Activated T-helper 1 cell treated with anti-CD3 and anti-CD28 coated beads, Interleukin-2, amount 50 U/mL, for 16 hours (primary cell): ENCODE results near the gene CAMTA1.
"Not testable (repeated sequence)": the region's sequence is repeated elsewhere in the genome, so short reads cannot be mapped to it uniquely, and the experiment has no call there.

ENCODE experiments used
- DNase-seq, 2 donors: peaks; one replicate each; pipeline ENCODE4 v3.0.0-alpha.2; 2020; ENCODE audit warnings: low read depth in 1 of 2, low spot score in 1 of 2

CAMTA1 gene

DNA sequence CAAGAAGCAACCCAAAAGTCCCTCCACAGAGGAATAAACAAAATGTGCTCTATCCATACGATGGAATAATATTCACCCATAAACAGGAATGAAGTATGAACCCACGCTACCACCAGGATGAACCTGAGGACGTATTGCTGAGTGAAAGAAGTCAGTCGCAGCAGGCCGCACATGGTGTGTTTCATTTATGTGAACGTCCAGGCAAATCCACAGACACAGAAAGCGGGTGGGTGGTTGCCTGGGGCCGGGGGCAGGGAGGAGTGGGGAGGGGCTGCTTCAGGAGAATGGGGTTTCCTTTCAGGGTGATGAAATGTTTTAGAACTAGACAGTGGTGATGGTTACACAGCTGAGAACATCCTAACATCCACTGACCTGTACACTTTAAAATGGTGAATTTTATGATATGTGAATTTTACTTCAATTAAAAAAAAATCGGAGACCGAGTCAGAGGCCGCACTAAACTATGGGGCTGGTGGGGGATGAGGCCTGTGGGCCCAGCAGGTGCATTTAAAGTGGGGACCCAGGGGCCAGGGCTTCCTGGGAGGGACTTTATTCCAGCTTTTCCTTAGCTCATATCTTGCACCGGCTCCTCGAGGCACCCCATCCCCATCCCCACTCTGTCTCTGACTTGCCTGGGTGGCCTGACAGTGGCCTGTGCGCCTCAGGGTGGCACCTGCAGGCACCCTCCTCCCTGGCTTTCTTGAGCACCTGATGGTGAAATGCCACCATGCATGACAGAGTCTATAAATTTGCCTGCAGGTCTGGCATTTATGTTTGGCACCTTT, 593.3 kb downstream of the CAMTA1 start:
- DNase-seq = no peak

DNA sequence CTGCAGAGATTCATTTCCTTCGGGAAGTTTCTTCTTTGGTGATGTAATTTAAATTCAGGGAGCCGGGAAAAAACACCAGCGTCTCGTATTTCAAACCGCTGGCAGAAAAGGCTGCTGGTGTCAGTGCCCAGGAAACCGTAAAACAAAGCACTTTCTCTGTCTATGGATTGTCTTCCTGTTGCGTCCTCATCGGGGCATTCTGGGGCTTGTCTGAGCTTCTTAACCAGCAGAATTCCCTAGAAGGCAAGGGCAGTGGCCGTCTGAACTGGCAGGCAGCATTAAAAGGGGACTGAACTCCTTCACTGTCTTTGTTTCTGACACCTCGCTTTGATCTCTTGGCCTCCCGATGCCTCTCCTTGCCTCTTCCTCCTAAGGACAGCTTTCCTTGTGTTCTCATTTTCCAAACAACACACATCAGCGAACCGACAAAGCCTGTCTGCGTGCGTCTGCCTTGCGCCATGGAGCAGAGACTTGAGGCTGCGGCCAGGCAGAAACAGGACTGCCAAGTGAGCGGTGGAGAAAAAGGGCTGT, 594.3 kb downstream of the CAMTA1 start:
- no peak for DNase-seq

DNA sequence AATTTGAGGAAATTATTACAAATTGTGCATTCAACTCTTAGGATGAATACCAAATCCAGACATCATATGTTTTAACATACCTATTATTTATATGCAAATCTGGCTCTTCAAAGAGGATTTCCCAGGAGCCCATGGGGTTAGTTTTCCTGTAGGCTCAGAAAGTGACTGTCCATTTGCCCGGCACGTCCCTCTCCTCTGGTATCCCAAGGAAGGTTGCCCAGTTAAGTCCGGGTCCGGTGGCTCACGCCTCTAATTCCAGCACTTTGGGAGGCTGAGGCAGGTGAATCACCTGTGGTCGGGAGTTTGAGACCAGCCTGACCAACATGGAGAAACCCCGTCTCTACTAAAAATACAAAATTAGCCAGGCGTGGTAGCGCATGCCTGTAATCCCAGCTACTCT, 594.8 kb downstream of the CAMTA1 start:
- DNase-seq = not testable (repeated sequence)

DNA sequence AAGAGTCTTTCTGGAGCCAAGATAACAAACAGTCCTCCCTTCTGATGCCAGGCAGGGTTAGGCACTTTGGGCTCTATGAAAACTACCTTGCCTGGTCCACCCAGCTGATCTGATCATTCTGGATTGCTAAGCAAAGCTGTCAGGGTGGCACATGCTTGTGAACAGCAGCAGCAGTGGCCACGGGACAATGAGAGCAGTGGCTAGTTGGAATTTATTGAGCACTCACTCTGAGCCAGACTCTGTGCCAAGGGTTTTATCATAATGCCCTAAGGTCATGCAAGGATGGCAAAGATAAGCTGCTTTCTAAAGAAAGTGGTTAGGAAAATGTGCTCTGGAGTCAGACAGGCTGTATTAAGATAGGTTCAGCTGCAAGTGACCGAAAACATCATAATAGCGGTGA, 595.5 kb downstream of the CAMTA1 start:
- DNase-seq = no peak

DNA sequence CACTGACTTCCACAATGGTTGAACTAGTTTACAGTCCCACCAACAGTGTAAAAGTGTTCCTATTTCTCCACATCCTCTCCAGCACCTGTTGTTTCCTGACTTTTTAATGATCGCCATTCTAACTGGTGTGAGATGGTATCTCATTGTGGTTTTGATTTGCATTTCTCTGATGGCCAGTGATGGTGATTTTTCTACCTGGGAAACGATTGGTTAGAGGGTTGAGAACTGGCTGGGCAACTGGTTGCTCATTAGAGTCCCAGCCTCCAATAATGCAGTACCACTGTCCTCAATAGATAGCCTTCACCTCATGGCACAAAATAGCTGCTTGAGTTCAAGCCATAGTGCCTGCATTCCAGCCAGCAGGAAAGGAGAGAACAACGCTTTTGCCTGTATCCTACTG, 596.5 kb downstream of the CAMTA1 start:
- not testable (repeated sequence) for DNase-seq

DNA sequence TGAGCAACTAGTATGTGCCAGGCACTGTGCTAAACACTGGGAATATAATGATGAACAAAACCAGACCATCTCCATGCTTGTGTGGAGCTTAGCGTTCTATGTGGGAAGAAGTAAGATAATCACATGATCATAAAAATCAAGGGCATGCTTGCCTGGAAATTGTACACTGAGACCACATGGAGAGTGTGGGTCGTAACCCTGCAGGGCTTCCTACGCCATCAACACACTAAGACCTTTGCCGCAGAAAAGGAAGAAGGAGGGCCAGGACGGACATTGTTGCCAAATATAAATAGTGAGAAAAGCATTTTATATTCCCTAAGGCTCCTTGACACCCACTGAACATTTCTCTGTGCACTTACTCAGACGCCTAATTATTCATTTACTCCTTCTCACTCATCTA, 597.7 kb downstream of the CAMTA1 start:
- DNase-seq = no peak

DNA sequence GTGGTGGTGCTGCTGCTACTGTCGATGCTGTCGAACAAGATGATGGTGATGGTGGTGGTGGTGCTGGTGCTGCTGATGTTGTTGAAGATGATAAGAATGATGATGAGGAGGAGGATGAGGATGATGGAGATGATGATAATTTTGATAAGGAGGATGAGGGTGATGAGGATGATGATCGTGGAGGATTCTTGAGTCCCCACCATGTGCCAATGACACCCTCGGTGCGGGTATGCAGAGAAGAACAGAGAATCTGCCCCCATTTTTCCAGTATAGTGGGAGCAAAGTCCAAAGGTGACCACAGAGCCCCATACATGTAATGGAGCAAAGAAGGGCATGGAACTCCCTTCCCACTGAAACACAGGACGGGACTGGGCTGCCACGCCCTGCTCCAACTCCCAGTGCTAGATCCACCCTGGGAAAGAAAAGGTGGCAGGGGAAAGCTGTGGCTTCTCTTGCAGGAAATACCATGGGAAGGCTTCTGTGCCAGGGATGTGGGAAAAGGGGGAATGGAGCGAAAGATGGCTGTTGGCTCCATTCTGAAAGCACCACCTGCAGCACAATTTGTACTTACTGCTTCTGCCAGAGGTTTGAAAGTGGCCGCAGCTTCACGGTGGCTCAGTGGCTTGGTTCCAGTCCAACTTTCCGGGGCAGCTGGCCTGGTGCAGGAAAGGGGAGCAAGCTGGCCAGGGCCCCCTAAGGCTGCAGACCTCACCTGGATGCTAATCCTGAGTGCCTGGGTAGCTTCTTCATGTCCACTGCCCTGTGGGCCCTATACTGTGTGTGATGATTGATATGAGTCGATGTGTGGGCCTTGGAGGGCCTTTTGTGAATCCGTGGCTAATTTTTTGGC, 598.6 kb downstream of the CAMTA1 start:
- no peak for DNase-seq

DNA sequence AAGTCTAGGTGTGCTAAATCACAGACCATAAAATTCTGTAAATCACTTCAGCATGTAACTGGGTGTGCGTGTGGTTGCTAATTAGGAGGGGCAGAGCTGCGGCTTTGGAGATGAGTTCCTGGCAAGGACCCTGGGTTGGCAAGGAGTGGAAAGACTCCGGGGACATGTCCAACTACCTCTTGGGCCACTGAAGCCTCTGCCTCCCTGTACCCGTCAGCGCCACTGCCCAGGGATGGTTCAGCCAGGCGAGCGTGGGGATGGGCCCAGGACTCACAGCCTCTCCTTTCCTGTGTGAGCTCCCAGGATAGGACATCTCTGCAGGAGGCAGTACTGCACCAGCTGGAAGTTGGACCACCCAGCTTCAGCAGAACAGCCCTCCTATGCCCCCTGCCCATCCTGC, 599.4 kb downstream of the CAMTA1 start:
- DNase-seq = no peak

DNA sequence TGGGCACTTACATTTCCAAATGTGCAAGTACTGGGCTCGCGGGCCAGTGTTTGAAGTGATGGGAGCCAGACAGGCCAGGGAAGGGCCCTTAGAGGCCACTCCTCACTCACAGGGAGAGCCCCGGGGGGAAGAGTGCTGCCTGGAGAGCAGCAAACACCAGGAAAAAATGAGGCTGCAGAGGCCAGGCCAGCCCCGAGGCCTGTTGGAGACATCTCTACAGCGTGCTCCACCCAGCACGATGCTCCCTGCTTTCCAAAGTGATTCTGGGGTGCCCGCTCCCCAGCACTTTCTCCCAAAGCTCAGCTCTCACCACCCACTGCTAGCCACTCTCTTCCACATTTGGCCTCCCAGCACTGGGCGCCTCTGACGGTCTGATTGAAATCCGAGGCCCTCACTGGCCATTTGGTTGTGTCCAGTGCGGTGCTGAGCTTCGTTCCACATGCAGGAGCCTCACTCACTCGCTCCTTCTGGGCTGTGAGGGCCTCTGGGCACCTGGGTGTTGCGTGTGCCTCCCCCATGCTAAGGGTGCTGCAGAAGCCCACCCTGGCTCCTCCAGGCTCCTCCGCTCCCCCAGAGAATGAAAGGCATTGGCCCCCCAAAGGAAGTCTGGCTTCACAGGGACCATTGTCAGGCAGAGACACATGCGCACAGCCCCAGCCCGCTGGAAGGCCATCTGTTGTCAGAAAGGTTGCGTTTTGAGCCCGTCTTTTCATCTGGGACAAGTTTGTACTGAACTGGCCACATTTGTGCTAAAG, 600.4 kb downstream of the CAMTA1 start:
- DNase-seq = no peak

DNA sequence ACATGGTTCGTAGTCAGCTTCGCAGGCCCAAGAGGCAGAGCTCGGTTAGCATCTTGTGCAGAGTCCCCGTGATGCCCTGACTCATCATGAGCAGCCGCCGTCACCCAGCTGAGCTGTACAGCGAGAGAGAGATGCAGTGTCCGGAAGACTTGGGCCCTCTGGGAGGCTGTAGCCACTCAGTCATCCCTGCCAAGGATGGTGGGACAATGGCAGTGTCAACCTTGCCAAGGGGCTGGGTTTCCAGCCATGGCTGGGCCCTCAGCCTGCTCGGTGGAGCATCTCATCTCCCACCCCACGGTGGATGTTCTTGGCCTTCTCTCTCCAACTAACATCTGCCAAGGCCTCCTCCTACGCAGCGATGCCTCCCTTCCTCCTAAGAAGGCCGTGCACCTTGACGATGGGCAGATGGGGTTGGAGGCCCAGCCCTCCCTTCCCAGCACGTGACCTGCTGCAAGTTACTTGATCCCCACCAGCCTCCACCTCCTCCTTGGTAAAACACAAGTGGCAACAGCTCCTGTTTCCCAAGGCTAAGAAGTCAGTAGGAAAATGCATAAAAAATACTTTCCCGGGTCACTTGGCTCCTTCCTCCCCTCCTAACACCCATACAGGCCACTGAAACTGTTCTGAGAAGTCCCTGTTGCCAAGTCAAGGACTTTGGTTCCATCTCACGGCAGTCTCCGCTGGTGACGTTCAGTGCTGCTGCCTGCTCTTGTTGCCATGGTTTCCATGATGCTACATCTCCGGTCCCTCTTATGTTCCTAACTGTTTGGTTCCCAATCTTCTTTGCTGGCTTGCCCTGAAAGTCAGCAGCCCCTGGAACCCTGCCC, 601.2 kb downstream of the CAMTA1 start:
- DNase-seq = no peak

DNA sequence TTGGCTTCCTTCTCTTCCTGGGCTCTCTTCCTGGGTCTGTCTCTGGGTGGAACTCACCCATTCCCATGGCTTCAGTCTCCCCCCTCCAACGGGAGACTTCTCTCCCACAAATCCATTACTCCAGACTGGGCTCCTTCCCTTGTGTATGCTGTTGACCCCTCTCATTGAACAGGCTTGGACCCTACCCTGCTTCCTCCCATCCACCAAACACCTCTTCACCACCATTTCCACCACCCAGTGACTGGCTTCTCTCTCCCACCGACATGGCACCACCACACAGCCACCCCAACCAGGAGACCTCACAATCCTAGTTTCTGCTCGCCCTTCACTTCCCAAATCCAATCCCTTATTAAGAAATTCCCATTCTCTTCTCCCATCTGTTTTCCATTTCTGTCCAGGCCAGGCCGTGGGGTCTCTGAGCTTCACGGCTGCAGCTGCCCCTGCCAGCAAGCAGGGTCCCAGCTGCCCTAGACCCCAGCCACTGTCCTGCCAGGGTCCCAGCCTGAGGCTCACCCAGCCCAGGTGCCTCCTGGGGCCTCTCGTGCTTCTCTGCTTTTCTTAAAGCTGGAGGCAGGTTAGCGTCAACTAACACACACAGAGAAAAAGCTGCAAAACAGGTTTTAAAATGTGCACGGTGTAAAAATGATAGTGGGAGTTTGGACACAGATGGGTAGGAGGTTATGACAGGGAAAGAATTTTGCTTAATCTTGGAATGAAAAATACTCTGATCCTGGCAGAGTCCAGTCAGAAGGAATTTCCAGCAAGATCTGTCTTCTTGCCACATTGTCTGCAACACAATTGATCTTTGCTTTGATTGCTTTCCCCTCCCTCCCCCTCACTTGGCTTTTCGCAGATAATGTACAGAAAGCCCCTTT, 602.0 kb downstream of the CAMTA1 start:
- no peak for DNase-seq

DNA sequence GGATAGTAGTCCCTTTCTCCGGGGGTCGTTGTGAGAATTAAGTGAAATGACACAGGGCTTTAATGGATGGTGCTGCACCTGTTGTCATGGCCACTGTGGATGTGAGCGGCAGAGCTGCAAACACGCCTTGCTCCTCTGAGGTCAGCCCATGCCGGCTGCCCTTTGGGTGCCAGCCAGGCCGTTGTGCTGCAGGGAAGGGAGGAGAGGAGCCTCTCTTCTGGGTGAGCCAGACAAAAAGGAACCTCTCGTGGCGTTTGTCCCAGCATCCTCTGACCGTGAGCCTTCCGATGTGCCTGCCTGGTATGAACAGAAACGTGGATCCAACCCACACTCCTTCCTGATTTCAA, 602.9 kb downstream of the CAMTA1 start:
- no peak for DNase-seq

DNA sequence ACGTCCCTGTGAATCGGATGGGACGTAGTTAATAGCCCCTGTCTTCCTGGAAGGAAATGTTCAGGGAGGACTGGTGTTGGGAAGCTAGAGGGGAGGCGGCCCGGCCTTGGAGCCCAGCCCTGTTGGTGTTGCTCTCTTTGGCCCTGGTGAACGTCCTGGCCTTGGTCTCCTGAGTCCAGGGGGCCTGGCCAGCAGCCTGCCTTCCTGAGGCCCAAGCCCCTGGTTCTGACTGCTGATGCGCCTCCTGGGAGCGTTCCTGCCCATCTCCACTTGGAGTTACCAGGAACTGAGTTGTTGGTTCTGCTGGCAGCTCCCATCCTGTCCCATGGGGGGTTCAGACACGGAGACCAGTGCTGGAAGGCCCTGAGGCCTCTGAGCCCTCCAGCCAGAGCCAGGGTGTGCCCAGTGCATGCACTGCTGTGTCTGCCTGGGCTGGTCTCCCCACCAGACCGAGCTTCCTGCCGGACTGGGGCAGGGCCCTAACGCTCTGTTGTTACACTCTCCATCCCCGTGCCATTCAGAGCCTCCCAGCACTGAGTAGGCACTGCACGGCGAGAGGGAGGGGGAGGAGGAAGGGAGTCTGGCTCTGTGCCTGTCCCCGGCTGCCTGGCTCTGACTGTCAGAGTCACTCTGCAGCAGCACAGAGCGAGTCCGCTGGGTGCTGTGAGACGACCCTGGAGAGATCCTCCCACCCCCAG, 603.4 kb downstream of the CAMTA1 start:
- no peak for DNase-seq

DNA sequence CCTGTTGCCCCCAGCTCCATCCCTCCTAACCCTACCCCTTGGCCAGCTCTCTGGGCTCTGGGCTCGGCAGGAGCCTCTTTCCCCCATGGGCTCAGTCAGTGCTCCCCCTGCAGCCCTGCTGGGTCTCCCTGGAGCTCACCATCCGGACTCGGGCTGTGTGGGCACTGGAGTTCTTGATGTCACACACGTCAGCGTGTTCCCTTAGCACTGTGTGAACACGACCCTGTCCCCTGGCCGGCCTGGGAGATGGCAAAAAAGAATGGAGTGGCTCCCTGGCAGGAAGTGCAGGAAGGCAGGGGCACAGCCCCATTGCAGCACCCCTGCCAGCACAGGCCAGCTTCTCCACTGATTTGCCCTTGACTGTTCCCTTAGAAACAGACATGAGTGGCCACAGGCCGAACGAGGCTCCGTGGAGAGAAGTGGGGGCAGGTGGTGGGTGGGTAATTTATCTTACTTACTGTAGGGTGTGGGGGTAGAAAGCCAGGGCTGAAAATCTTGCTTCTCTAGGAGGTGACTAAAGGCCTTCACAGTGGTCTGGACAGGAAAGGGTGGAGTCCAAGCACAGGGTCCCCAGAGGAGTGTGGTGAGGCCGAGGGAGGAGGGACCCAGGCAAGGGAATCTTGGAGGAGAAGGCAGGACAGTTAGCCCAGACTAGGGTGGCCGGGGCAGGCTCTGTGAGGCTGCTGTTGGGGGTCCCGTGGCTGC, 604.1 kb downstream of the CAMTA1 start:
- DNase-seq = no peak

DNA sequence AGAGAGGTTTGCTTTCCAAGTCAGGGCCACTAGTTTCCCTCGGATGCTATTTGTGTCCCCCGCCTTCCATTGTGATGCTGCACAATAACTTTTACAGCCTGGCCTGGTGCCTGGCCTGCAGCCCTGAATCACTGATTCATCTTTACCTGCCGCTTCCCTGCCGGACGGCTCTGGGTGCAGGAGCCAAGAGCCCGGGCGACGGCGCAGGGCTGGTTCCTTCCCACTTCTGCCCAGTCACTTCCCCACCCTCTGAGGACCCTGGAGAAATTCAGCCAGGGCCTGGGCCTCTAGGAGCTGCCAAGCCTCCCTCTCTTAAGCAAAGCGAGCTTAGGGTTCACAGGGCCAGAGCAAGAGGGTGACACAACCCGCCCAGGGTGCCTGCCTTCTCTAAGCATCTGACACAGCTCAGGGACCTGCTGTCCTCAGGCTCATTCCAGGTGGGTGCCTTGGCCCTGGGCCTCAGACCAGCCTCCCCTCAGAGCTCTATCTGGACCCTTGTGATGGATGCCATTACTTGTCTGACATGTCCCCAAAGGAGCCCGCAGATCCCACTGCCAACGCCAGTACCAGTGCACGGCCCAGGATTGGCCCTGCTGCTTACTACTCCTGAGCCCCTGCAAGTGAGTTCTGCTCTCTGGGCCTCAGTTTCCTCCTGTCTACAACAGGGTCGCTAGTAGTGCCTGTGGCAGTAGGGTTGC, 604.8 kb downstream of the CAMTA1 start:
- DNase-seq = no peak

DNA sequence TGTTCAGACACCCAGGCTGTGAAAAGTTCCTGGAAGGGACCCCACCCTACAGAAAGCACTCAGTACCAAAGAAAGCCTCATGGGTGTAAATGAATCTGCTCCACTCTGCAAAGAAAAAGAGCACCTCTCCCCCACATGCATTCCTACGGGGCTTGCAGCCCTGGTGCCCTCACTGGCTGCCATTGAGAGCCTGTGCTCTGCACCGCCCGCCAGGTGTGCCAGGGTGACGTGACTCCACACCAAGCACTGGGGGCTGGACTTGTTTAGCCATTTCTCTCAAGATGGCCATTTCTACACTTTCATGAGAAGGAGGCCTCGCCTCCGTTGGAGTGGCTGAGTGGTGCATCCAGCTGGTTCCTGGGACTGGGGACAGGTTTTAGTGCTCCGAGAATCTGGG, 605.3 kb downstream of the CAMTA1 start:
- DNase-seq = no peak

DNA sequence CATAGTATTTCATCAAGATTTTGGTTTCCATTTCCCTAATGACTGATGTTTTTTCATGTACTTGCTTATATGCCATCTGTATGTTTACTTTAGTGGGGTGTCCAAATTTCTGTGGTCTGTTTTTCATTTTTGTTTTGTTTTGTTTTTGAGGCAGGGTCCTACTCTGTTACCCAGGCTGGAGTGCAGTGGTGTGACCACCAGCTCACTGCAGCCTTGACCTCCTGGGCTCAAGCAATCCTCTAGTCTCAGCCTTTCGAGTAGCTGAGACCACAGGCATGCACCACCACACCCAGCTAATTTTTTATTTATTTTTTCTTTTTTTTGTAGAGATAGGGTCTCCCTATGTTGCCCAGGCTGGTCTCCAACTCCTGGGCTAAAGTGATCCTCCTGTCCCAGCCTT, 607.9 kb downstream of the CAMTA1 start:
- DNase-seq = no peak

DNA sequence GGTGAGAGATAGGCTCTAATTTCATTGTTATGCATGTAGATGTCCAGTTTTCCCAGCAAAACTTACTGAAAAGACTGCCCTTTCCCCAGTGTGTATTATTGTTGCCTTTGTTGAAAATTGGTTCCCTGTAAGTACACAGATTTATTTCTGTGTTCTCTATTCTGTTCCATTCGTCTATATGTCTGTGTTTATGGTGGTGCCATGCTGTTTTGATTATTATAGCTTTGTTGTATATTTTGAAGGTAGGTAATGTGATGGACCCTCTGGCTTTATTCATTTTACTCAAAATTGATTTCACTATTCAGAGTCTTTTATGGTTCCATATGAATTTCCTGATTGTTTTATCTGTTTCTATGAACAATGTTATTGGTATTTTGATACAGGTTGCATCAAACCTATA, 610.0 kb downstream of the CAMTA1 start:
- no peak for DNase-seq
